ENCODE data around the gene CASQ1.

CASQ1 gene

GRCh38 chr1:160214481-160215140 is 24.2 kb downstream of the CASQ1 start:
- H3K27ac Mint-ChIP-seq = no peak overlapping the region

GRCh38 chr1:160216301-160216700 is 25.9 kb downstream of the CASQ1 start:
- Mint-ChIP-seq H3K4me3 (no peak overlapping the region), H3K27ac (no peak overlapping the region), H3K9me3 (no peaks in the 10 kb centered on the region), H3K36me3 (peaks cover 49% of the 10 kb centered on the region), H3K27me3 (no peaks in the 10 kb centered on the region), H3K4me1 (no peaks in the 10 kb centered on the region)
- CTCF ChIA-PET = no interaction called here
- no peak for DNase-seq

More at GRCh38 chr1:160214481-160215140, 24.2 kb downstream of the CASQ1 start:
- H3K9me3 Mint-ChIP-seq = no peaks in the 10 kb centered on the region
- no peaks in the 10 kb centered on the region for H3K27me3 Mint-ChIP-seq
- no peaks in the 10 kb centered on the region for H3K4me1 Mint-ChIP-seq
- CTCF ChIA-PET = no interaction called here
- DNase-seq = no peak
- peaks cover 35% of the 10 kb centered on the region for H3K36me3 Mint-ChIP-seq
- H3K4me3 Mint-ChIP-seq = no peak overlapping the region

DNA sequence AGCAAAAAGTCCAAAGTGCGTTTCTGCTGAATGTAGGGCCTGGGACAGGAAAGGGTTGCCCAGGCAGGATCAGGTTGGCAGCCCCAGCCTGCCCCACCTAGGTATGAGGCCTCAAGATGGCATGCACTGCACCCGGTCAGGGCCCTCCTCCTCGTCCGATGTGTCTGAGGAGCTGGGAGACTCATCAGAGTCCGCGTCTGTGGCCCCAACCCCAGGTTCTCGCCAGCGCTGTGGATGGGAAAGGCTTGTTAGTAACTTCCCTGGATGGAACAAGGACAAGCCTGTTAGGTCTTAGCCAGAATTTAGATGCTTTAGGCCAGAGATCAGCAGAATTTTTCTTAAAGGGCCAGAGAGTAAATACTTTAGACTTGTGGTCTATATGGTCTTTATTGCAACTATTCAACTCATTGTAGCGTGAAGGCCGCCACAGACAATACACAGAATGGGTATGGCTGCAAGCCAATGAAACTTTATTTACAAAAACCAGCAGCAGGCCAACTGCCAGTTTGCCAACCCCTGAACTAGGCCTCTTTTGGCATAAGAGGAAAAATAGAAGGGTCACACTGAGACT is 27.2 kb downstream of the CASQ1 start:
- Mint-ChIP-seq H3K36me3 (peaks cover 56% of the 10 kb centered on the region), H3K27me3 (no peaks in the 10 kb centered on the region), H3K4me3 (no peak overlapping the region), H3K9me3 (no peaks in the 10 kb centered on the region), H3K4me1 (no peaks in the 10 kb centered on the region), H3K27ac (no peak overlapping the region)
- no peak for DNase-seq
- CTCF ChIA-PET = interaction anchor here (1.6 to 2.7 kb wide), 2 partner anchors 25 to 74 kb away, joined by 6 to 10 read pairs; no protein-coding TSS in a partner anchor

GRCh38 chr1:160219062-160219929 is 28.9 kb downstream of the CASQ1 start:
- no peak for DNase-seq
- no peaks in the 10 kb centered on the region for H3K27me3 Mint-ChIP-seq
- peak overlapping the region; percentile 15 for H3K27ac Mint-ChIP-seq
- no peaks in the 10 kb centered on the region for H3K9me3 Mint-ChIP-seq
- no peak overlapping the region for H3K4me3 Mint-ChIP-seq
- peaks cover 63% of the 10 kb centered on the region for H3K36me3 Mint-ChIP-seq
- no peaks in the 10 kb centered on the region for H3K4me1 Mint-ChIP-seq
- CTCF ChIA-PET = interaction anchor here (1.0 to 2.7 kb wide), 14 partner anchors 10 to 157 kb away, joined by 3 to 10 read pairs (median 3); no protein-coding TSS in a partner anchor

GRCh38 chr1:160220301-160220700 is 29.9 kb downstream of the CASQ1 start:
- H3K36me3 Mint-ChIP-seq = peaks cover 69% of the 10 kb centered on the region
- H3K27ac Mint-ChIP-seq = no peak overlapping the region
- H3K4me3 Mint-ChIP-seq = no peak overlapping the region
- H3K9me3 Mint-ChIP-seq = no peaks in the 10 kb centered on the region
- no peaks in the 10 kb centered on the region for H3K4me1 Mint-ChIP-seq
- CTCF ChIA-PET = interaction anchor here (1.1 to 2.0 kb wide), 7 partner anchors 9 to 156 kb away, joined by 3 to 7 read pairs (median 3); no protein-coding TSS in a partner anchor
- DNase-seq = no peak
- H3K27me3 Mint-ChIP-seq = no peaks in the 10 kb centered on the region

- H3K27me3 Mint-ChIP-seq = no peaks in the 10 kb centered on the region
- peaks cover 63% of the 10 kb centered on the region for H3K36me3 Mint-ChIP-seq
- DNase-seq = no peak
- H3K27ac Mint-ChIP-seq = no peak overlapping the region
- CTCF ChIA-PET = interaction anchor here (1.0 to 2.0 kb wide), 3 partner anchors 9 to 70 kb away, joined by 3 to 7 read pairs (median 4); no protein-coding TSS in a partner anchor
- H3K9me3 Mint-ChIP-seq = no peaks in the 10 kb centered on the region
- H3K4me1 Mint-ChIP-seq = no peaks in the 10 kb centered on the region
- no peak overlapping the region for H3K4me3 Mint-ChIP-seq
Observed at GRCh38 chr1:160221089-160221488, 30.7 kb downstream of the CASQ1 start.

GRCh38 chr1:160222546-160222945 is 32.2 kb downstream of the CASQ1 start:
- DNase-seq = no peak
- H3K4me3 Mint-ChIP-seq = no peak overlapping the region
- no peaks in the 10 kb centered on the region for H3K4me1 Mint-ChIP-seq
- H3K36me3 Mint-ChIP-seq = peaks cover 58% of the 10 kb centered on the region
- CTCF ChIA-PET = interaction anchor here (1.1 kb wide), 1 partner anchor 154 kb away, joined by 5 read pairs; no protein-coding TSS in a partner anchor
- H3K9me3 Mint-ChIP-seq = no peaks in the 10 kb centered on the region
- no peak overlapping the region for H3K27ac Mint-ChIP-seq
- H3K27me3 Mint-ChIP-seq = no peaks in the 10 kb centered on the region

DNA sequence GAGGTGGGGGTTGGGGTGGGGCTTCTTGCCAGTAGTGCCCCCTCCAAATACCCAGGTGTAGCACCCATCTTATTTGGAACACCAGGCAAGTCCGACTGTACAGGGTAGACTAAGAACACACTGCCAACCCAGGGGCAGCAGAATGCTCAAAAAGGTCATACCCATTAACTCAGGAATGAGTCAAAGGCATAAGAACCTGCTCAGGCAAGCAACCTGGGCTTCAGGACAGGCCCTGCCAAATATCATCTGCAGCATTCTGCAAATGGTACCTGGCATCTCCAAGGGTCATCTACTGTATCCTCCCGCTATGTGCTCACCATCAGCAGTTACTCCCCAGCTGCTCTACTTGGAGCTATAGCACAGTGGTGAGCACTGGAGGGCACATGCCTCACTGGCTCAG is 34.2 kb downstream of the CASQ1 start:
- peaks cover 56% of the 10 kb centered on the region for H3K36me3 Mint-ChIP-seq
- H3K27ac Mint-ChIP-seq = no peak overlapping the region
- H3K4me3 Mint-ChIP-seq = no peak overlapping the region
- H3K9me3 Mint-ChIP-seq = no peaks in the 10 kb centered on the region
- DNase-seq = no peak
- H3K27me3 Mint-ChIP-seq = no peaks in the 10 kb centered on the region
- no peaks in the 10 kb centered on the region for H3K4me1 Mint-ChIP-seq
- CTCF ChIA-PET = no interaction called here

DNA sequence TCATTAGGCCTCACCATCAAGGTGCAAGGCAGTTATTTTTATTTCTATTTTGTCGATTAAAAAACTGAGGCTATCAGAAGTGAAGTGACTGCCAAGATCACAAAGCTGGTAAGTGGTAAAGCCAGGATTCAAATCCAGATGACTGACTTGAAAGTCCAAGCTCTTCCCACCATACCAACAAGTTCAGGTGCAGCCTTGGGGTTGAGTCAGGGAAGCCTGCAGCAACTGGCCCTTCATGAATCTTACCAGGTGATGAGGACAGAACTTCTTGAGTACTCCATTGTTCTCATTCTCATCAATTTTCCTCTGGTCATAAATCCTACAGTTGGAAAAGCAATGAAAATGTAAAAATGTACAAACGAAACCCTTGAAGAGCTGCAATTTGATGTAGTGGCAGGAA is 35.0 kb downstream of the CASQ1 start:
- Mint-ChIP-seq H3K36me3 (peaks cover 56% of the 10 kb centered on the region), H3K4me1 (no peaks in the 10 kb centered on the region), H3K27ac (no peak overlapping the region), H3K9me3 (no peaks in the 10 kb centered on the region), H3K27me3 (no peaks in the 10 kb centered on the region), H3K4me3 (no peak overlapping the region)
- CTCF ChIA-PET = interaction anchor here (1.0 kb wide), 1 partner anchor 27 kb away, joined by 3 read pairs; no protein-coding TSS in a partner anchor
- no peak for DNase-seq

DNA sequence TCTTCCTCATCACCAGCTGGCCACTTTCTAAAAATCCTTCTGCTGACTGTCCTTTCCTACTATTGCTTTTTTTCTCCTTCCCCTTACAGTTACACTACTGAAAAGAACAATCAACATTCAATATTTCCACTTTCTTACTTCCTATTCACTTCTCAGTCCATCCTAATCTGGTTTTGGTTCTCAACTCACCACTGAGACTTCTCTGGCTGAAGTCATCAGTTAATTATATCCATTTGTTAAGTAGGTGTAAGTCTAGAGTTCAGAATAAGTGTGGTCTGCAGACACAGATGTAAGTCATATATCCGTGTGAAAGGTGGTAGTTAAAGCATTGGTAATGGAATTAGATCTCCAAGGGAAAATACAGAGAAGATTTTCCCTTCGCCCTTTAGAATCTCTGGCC is 36.2 kb downstream of the CASQ1 start:
- no peak overlapping the region for H3K4me3 Mint-ChIP-seq
- no peaks in the 10 kb centered on the region for H3K27me3 Mint-ChIP-seq
- CTCF ChIA-PET = interaction anchor here (1.5 kb wide), 1 partner anchor 65 kb away, joined by 3 read pairs; no protein-coding TSS in a partner anchor
- H3K9me3 Mint-ChIP-seq = no peaks in the 10 kb centered on the region
- peaks cover 58% of the 10 kb centered on the region for H3K36me3 Mint-ChIP-seq
- DNase-seq = no peak
- H3K4me1 Mint-ChIP-seq = no peaks in the 10 kb centered on the region
- no peak overlapping the region for H3K27ac Mint-ChIP-seq

DNA sequence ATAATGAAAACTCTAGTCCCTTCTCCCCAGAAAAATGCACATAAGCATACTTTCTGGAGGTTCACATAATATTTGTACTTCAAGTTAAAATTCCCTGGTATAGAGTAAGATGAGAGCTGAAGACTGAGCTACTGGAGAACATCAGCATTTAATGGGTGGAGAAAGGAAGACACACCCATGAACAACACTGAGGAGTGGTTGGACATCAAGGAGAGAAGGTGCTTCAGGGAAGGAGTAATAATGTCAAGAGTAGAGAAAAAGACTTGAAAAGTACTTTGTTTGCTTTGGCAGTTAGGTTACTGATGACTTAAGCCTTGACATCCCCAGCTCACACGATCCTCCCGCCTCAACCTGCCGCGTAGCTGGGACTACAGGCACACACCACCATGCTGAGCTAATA is 36.7 kb downstream of the CASQ1 start:
- H3K27me3 Mint-ChIP-seq = no peaks in the 10 kb centered on the region
- no peaks in the 10 kb centered on the region for H3K9me3 Mint-ChIP-seq
- H3K4me3 Mint-ChIP-seq = no peak overlapping the region
- DNase-seq = no peak
- H3K27ac Mint-ChIP-seq = no peak overlapping the region
- CTCF ChIA-PET = interaction anchor here (1.5 kb wide), 1 partner anchor 64 kb away, joined by 3 read pairs; no protein-coding TSS in a partner anchor
- H3K36me3 Mint-ChIP-seq = peaks cover 54% of the 10 kb centered on the region
- H3K4me1 Mint-ChIP-seq = no peaks in the 10 kb centered on the region

- Mint-ChIP-seq H3K4me1 (no peaks in the 10 kb centered on the region), H3K27ac (no peak overlapping the region), H3K36me3 (peaks cover 49% of the 10 kb centered on the region), H3K27me3 (no peaks in the 10 kb centered on the region), H3K4me3 (no peak overlapping the region), H3K9me3 (no peaks in the 10 kb centered on the region)
- CTCF ChIA-PET = interaction anchor here (1.2 to 1.5 kb wide), 2 partner anchors 64 to 118 kb away, joined by 3 read pairs; no protein-coding TSS in a partner anchor
- no peak for DNase-seq
Observed at GRCh38 chr1:160227561-160227960, 37.2 kb downstream of the CASQ1 start.

GRCh38 chr1:160228431-160228830 is 38.1 kb downstream of the CASQ1 start:
- Mint-ChIP-seq H3K36me3 (peaks cover 45% of the 10 kb centered on the region), H3K27me3 (no peaks in the 10 kb centered on the region), H3K4me1 (no peaks in the 10 kb centered on the region), H3K9me3 (no peaks in the 10 kb centered on the region), H3K27ac (no peak overlapping the region), H3K4me3 (no peak overlapping the region)
- no peak for DNase-seq
- CTCF ChIA-PET = interaction anchor here (0.6 to 2.0 kb wide), 6 partner anchors 10 to 148 kb away, joined by 3 to 4 read pairs (median 3); no protein-coding TSS in a partner anchor

- no peaks in the 10 kb centered on the region for H3K4me1 Mint-ChIP-seq
- CTCF ChIA-PET = interaction anchor here (1.3 to 3.4 kb wide), 3 partner anchors 19 to 58 kb away, joined by 3 to 11 read pairs (median 7); no protein-coding TSS in a partner anchor
- H3K4me3 Mint-ChIP-seq = no peak overlapping the region
- H3K27me3 Mint-ChIP-seq = no peaks in the 10 kb centered on the region
- peaks cover 43% of the 10 kb centered on the region for H3K36me3 Mint-ChIP-seq
- H3K27ac Mint-ChIP-seq = no peak overlapping the region
- no peak for DNase-seq
- no peaks in the 10 kb centered on the region for H3K9me3 Mint-ChIP-seq
Observed at GRCh38 chr1:160232911-160233310, 42.5 kb downstream of the CASQ1 start.
